HEK293 (cell line): ENCODE results near the gene FOXN3.

Source experiments
- CTCF ChIA-PET: fragments of 350-600 bp; formaldehyde crosslinking; extraction: SDS; loops from one replicate; lab custom pipeline; 2021; ENCODE audit warnings: antibody characterized with exemption; lab: Yijun Ruan, JAX
- POLR2A ChIA-PET: fragments of 300-600 bp; formaldehyde crosslinking; extraction: SDS; loops from one replicate; lab custom pipeline; 2020; ENCODE audit warnings: antibody characterized with exemption, inconsistent platforms; lab: Yijun Ruan, JAX
- H3K27ac ChIP-seq: fragments of 200-500 bp; sonication (Bioruptor generic); 2 replicates; pipeline ENCODE4 v1.5.1; 2014; ENCODE audit warnings: low read depth, low read length, control low read depth, inconsistent platforms; ENCODE audit errors: extremely low read depth
- H3K36me3 ChIP-seq, 2 experiments: fragments of 200-500 bp in 1 of 2; sonication (Bioruptor generic) in 1 of 2; 1 replicate in 1 of 2; 2 replicates in 1 of 2; pipeline ENCODE4 v1.5.1; 2014 to 2017; ENCODE audit warnings: inconsistent platforms in 2 of 2, low read length in 2 of 2; ENCODE audit not compliant: control insufficient read depth in 2 of 2, insufficient read depth in 1 of 2
- H3K4me1 ChIP-seq: fragments of 200-500 bp; sonication (Bioruptor generic); 2 replicates; pipeline ENCODE4 v1.5.1; 2014; ENCODE audit warnings: mild to moderate bottlenecking, low read length, inconsistent platforms; ENCODE audit not compliant: control insufficient read depth, insufficient read depth
- H3K4me3 ChIP-seq: 2 replicates; pipeline ENCODE4 v1.5.1; 2011; ENCODE audit warnings: low read depth, mild to moderate bottlenecking, control low read depth, low read length, moderate library complexity
- H3K9me3 ChIP-seq: fragments of 200-500 bp; sonication (Bioruptor generic); 2 replicates; pipeline ENCODE4 v1.5.1; 2014; ENCODE audit warnings: low read depth, low read length, inconsistent platforms; ENCODE audit not compliant: control insufficient read depth, insufficient read depth
- FEZF1 ChIP-seq: fragments of 450-650 bp; formaldehyde crosslinking; IDR thresholded peaks from 2 replicates; pipeline ENCODE4 v1.5.1; 2016; ENCODE audit warnings: missing biosample characterization, missing genetic modification characterization
- INSM2 ChIP-seq: fragments of 450-650 bp; formaldehyde crosslinking; IDR thresholded peaks from 2 replicates; pipeline ENCODE4 v1.5.1; 2016; ENCODE audit warnings: missing biosample characterization, missing genetic modification characterization
- KLF10 ChIP-seq: fragments of 450-650 bp; IDR thresholded peaks from 2 replicates; pipeline ENCODE4 v1.5.1; 2018; ENCODE audit warnings: missing biosample characterization, mild to moderate bottlenecking, missing genetic modification characterization
- PRDM1 ChIP-seq: fragments of 450-650 bp; formaldehyde crosslinking; IDR thresholded peaks from 2 replicates; pipeline ENCODE4; 2016; ENCODE audit warnings: missing biosample characterization, missing genetic modification characterization
- SP2 ChIP-seq: fragments of 450-650 bp; formaldehyde crosslinking; IDR thresholded peaks from 2 replicates; pipeline ENCODE4 v1.5.1; 2016; ENCODE audit warnings: missing biosample characterization, missing genetic modification characterization
- ZBTB20 ChIP-seq: fragments of 450-650 bp; formaldehyde crosslinking; IDR thresholded peaks from 2 replicates; pipeline ENCODE4 v1.5.1; 2016; ENCODE audit warnings: missing biosample characterization, missing genetic modification characterization
- ZBTB26 ChIP-seq: fragments of 450-650 bp; formaldehyde crosslinking; optimal IDR thresholded peaks from 2 replicates; pipeline ENCODE3; 2016; ENCODE audit warnings: missing biosample characterization, mild to moderate bottlenecking, missing genetic modification characterization
- ZNF133 ChIP-seq: fragments of 450-650 bp; formaldehyde crosslinking; IDR thresholded peaks from 2 replicates; pipeline ENCODE4 v1.5.1; 2016; ENCODE audit warnings: missing biosample characterization, missing genetic modification characterization
- ZNF16 ChIP-seq: fragments of 450-650 bp; formaldehyde crosslinking; IDR thresholded peaks from 2 replicates; pipeline ENCODE4 v1.5.1; 2016; ENCODE audit warnings: low read depth, missing biosample characterization, missing genetic modification characterization
- ZNF324 ChIP-seq: fragments of 450-650 bp; formaldehyde crosslinking; IDR thresholded peaks from 2 replicates; pipeline ENCODE4 v1.5.1; 2016; ENCODE audit warnings: missing biosample characterization, missing genetic modification characterization
- ZNF510 ChIP-seq: fragments of 450-650 bp; formaldehyde crosslinking; IDR thresholded peaks from 2 replicates; pipeline ENCODE4 v1.5.1; 2018; ENCODE audit warnings: mild to moderate bottlenecking, missing genetic modification characterization, missing biosample characterization; ENCODE audit not compliant: insufficient replicate concordance
- ZNF560 ChIP-seq: fragments of 450-650 bp; formaldehyde crosslinking; IDR thresholded peaks from 2 replicates; pipeline ENCODE4 v1.5.1; 2017; ENCODE audit warnings: missing biosample characterization, missing genetic modification characterization, borderline replicate concordance
- ZNF624 ChIP-seq: fragments of 450-650 bp; formaldehyde crosslinking; IDR thresholded peaks from 2 replicates; pipeline ENCODE4 v1.5.1; 2017; ENCODE audit warnings: missing biosample characterization, missing genetic modification characterization
- ZXDB ChIP-seq: fragments of 450-650 bp; formaldehyde crosslinking; IDR thresholded peaks from 2 replicates; pipeline ENCODE4 v1.5.1; 2016; ENCODE audit warnings: missing biosample characterization, missing genetic modification characterization
- TF ChIP-seq, protein P1 (sequence below): fragments of 450-650 bp; formaldehyde crosslinking; IDR thresholded peaks from 2 replicates; pipeline ENCODE4 v1.5.1; 2016; ENCODE audit warnings: missing biosample characterization, missing genetic modification characterization
- TF ChIP-seq, protein P2 (sequence below): fragments of 450-650 bp; formaldehyde crosslinking; IDR thresholded peaks from 2 replicates; pipeline ENCODE4 v1.5.1; 2016; ENCODE audit warnings: missing biosample characterization, missing genetic modification characterization
- TF ChIP-seq, protein P3 (sequence below): fragments of 450-650 bp; formaldehyde crosslinking; IDR thresholded peaks from 2 replicates; pipeline ENCODE4 v1.5.1; 2016; ENCODE audit warnings: missing biosample characterization, missing genetic modification characterization
- TF ChIP-seq, protein P4 (sequence below): fragments of 450-650 bp; IDR thresholded peaks from 2 replicates; pipeline ENCODE4 v1.5.1; 2018; ENCODE audit warnings: missing biosample characterization, mild to moderate bottlenecking, missing genetic modification characterization

FOXN3 gene

DNA sequence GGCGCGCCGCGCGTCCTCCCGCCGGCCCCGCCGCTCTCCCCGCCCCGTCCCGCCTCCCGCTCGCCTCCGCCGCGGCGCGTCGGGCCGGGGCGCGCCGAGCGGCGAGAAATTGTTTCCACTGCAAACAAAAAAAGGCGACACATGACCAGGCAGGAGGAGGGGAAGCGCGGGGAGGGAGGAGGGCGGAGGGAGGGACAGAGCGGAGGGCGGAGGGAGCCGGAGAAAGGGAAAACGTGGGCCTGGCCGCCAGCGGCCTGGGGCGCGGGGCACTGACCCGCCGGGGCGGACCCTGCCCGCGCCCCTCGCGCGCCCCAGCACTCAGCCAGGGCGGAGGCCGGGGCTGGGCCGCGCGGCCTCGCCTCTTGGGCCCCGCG lies at the start of gene FOXN3 (continued):
- TF ChIP-seq ZNF16 (tag by site-specific recombination) (no peak), ZBTB26 (peak; percentile 49), INSM2 (no peak), ZNF133 (tag by site-specific recombination) (no peak), ZNF624 (no peak), ZNF510 (tag by site-specific recombination) (no peak), ZXDB (tag by site-specific recombination) (no peak), SP2 (tag by site-specific recombination) (peak; percentile 72), KLF10 (tag by site-specific recombination) (no peak), ZNF324 (tag by site-specific recombination) (no peak), ZNF560 (tag by site-specific recombination) (no peak), PRDM1 (tag by site-specific recombination) (no peak)
- TF ChIP-seq, protein P1, sequence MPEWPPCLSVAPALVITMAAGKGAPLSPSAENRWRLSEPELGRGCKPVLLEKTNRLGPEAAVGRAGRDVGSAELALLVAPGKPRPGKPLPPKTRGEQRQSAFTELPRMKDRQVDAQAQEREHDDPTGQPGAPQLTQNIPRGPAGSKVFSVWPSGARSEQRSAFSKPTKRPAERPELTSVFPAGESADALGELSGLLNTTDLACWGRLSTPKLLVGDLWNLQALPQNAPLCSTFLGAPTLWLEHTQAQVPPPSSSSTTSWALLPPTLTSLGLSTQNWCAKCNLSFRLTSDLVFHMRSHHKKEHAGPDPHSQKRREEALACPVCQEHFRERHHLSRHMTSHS (tag by site-specific recombination): no peak
- TF ChIP-seq, protein P2, sequence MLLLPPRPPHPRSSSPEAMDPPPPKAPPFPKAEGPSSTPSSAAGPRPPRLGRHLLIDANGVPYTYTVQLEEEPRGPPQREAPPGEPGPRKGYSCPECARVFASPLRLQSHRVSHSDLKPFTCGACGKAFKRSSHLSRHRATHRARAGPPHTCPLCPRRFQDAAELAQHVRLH (tag by site-specific recombination): no peak
- TF ChIP-seq, protein P3, sequence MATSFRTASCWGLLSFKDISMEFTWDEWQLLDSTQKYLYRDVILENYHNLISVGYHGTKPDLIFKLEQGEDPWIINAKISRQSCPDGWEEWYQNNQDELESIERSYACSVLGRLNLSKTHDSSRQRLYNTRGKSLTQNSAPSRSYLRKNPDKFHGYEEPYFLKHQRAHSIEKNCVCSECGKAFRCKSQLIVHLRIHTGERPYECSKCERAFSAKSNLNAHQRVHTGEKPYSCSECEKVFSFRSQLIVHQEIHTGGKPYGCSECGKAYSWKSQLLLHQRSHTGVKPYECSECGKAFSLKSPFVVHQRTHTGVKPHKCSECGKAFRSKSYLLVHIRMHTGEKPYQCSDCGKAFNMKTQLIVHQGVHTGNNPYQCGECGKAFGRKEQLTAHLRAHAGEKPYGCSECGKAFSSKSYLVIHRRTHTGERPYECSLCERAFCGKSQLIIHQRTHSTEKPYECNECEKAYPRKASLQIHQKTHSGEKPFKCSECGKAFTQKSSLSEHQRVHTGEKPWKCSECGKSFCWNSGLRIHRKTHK (tag by site-specific recombination): no peak
- TF ChIP-seq, protein P4, sequence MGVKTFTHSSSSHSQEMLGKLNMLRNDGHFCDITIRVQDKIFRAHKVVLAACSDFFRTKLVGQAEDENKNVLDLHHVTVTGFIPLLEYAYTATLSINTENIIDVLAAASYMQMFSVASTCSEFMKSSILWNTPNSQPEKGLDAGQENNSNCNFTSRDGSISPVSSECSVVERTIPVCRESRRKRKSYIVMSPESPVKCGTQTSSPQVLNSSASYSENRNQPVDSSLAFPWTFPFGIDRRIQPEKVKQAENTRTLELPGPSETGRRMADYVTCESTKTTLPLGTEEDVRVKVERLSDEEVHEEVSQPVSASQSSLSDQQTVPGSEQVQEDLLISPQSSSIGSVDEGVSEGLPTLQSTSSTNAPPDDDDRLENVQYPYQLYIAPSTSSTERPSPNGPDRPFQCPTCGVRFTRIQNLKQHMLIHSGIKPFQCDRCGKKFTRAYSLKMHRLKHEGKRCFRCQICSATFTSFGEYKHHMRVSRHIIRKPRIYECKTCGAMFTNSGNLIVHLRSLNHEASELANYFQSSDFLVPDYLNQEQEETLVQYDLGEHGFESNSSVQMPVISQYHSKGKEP (tag by site-specific recombination): no peak

- Histone ChIP-seq H3K9me3 (no peaks in the 10 kb centered on the region), H3K4me1 (no peaks in the 10 kb centered on the region), H3K4me3 (no peak overlapping the region), H3K36me3 (no peaks in the 10 kb centered on the region), H3K27ac (no peak overlapping the region)
- ChIA-PET CTCF (interaction anchor here (0.6 kb wide), 1 partner anchor 14 kb away, joined by 3 read pairs; no protein-coding TSS in a partner anchor), POLR2A (interaction anchor here (0.6 kb wide), 1 partner anchor 70 kb away, joined by 7 read pairs; no protein-coding TSS in a partner anchor)
- TF ChIP-seq FEZF1 (tag by site-specific recombination) (no peak), ZBTB20 (tag by site-specific recombination) (no peak)
Measured at GRCh38 chr14:89466484-89466883, 49.5 kb upstream of the FOXN3 start.
